Suppressor macrophage treated with lipopolysaccharide for 1 hour (primary cell): ENCODE measurements around the gene APBB1IP.
A peak's percentile ranks its signal among the peaks of the same experiment; 100 is the strongest.
"Not testable (repeated sequence)": the region's sequence is repeated elsewhere in the genome, so short reads cannot be mapped to it uniquely, and the experiment has no call there.

Experiments used
- DNase-seq, 3 donors: peaks; one replicate each; pipeline ENCODE4 v3.0.0-alpha.2; 2020 to 2022

APBB1IP gene

DNA sequence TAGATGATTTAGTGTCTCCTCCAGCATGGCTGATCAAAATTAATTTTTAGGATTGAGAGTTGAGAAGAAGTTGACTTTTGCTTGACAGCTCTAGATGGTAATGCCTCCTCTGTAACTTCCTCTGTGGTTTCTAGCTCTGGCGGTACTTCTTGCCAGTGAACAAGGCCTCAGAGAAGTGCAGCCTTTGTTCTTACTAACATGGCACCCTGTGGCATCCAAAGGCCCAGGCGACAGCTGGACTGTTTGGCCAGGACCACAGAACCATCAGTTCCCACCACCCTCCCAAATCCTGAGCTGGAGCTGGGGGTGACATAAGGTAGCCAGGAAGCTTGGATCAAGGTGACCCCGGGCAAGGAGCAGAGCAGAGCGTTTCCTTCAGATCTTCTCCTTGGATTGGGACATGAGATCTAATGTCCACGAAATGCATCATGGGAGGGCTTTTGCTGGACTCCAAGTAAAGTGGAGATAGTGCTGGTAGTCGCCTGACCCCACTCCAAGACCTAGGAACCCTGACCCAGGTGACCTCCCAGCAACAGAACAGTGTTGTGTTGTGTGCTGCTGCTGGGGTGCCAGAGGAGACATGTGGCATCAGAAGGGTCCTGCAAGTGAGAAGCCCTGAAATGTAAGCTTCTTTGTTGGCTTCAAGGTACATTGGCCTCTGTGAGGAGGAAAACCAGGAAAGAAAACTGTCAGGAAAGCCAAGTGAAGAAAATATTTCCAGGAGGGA lies 41.8 kb downstream of the APBB1IP start:
- peak; percentile 40 to 53 (median 44) for DNase-seq

GRCh38 chr10:26481315-26481692 lies 43.2 kb downstream of the APBB1IP start:
- DNase-seq, result no peak

DNA sequence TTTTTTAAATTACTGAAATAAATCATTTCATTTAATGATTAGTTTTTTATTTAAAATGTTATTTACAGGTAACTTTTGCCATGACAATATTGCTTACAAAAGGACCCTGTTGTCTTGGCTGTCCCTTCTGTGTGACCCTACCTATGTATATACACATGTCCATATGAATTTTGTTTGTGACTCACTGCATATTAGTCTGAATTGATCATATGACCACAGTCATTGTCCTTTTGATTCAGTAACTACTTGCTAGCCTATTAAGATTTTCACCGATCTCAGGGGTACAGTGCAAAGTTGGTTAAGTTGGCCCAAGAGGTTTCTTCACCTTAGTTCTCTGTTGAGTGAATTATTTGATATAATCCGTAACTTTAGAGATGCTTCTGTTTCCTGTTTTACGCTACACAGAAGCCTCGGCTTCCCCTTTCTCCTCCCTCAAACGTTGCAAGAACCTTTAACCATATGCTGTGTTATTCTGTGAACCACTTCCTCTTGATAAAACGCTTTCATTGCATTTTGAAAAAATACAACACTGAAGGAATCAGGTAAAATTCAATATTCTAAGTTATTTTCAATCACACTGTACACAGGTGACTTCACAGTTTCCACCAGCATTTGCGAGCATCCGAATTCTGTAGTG lies 43.9 kb downstream of the APBB1IP start:
- peak; percentile 70 to 78 (median 73) for DNase-seq

DNA sequence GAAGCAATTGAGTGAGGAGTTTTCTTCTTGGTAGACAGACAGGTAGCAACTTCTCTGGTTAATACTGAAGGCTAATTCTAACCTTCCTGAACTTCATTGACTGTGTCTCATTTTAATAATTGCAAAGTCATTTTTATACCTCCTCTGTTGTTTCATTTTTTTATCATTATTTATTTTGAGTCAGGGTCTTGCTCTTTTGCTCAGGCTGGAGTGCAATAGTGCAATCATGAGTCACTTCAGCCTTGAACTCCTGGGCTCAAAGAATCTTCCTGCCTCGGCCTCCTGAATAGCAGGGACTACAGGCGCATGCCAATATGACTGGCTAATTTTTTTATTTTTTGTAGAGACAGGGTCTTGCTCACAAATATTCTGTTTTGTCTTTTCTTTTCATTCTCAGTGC lies 45.4 kb downstream of the APBB1IP start:
- DNase-seq, result no peak

- no peak for DNase-seq
These were observed 47.2 kb downstream of the APBB1IP start for GRCh38 chr10:26485150-26485941.

DNA sequence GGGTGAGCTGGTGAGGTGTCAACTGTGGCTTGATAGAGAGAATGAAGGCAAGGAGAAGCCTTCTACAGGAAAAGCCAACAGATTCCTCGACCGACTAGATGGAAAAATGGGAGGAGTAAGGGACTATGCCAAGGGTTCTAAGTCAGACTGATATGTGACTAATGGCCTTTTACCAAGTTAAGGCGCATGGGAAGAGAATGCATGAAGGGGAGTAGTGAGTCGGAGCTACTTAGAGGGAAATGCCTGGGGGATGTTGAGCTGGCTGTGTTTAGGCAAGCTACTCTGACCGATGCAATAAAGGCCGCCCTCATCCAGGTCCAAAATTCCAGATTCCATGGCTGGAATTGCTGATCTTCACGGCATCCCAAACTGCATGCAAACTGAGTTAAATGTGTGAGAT lies 48.2 kb downstream of the APBB1IP start:
- DNase-seq, result peak; percentile 58 to 80 (median 63)

GRCh38 chr10:26486990-26487850 lies 49.1 kb downstream of the APBB1IP start:
- peak; percentile 77 to 93 (median 83) for DNase-seq

GRCh38 chr10:26488344-26488743 lies 50.2 kb downstream of the APBB1IP start:
- DNase-seq, result peak; percentile 59 to 84 (median 70)

GRCh38 chr10:26489081-26489480 lies 50.9 kb downstream of the APBB1IP start:
- DNase-seq, result no peak

GRCh38 chr10:26490367-26490766 lies 52.2 kb downstream of the APBB1IP start:
- DNase-seq, result peak in 1 of 3 donors; percentile 19

- DNase-seq, result no peak
These were observed 53.1 kb downstream of the APBB1IP start for GRCh38 chr10:26491276-26491675.

DNA sequence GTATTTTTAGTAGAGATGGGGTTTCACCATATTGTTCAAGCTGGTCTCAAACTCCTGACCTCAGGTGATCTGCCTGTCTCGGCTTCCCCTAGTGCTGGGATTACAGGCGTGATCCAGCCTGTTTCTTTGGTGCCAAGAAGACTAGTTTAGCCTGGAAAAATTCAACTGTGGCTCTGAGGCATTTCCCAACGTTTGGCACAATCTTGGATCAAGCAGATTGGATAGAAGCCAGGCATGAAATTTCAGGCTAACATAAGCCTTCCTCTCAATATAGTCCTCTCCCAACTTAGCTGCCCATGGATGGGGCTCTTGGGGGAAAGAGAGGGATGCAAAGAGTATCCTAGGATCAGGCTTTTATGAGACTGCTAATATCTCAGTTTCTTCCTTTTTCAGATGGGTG lies 53.8 kb downstream of the APBB1IP start:
- DNase-seq, result no peak

DNA sequence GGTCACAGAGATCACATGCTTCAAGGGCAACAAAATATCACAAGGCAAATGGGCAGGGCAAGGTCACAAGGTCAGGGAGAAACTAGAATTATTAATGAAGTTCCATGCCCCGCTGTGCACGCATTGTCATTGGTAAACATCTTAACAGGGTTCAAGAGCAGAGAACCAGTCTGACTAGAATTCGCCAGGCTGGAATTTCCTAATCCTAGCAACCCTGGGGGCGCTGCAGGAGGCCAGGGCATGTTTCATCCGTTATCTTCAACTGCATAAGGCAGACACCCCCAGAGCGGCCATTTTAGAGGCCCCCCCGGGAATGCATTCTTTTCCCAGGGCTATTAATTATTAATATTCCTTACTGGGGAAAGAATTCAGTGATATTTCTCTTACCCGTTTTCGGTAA lies 54.6 kb downstream of the APBB1IP start:
- DNase-seq, result not testable (repeated sequence)

- DNase-seq, result no peak
These were observed 55.9 kb downstream of the APBB1IP start for GRCh38 chr10:26494018-26494417.

DNA sequence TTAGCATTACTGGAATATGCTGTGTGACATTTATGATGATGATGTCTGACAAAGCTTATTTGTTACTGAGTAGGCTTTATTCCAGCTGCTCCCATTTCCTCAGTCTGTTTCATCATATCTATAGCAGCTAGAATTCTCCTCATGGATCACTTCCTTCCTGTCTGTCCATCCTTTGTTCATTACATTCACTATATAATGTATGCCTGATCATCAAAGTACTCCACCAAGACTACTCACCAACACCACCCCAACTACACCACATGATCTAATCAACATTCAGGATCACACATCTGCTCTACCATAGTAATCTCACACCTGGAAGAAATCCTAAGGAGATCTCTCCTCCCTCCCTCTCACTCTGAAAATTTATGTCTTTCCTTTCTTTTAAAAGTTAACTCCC lies 61.3 kb downstream of the APBB1IP start:
- no peak for DNase-seq

DNA sequence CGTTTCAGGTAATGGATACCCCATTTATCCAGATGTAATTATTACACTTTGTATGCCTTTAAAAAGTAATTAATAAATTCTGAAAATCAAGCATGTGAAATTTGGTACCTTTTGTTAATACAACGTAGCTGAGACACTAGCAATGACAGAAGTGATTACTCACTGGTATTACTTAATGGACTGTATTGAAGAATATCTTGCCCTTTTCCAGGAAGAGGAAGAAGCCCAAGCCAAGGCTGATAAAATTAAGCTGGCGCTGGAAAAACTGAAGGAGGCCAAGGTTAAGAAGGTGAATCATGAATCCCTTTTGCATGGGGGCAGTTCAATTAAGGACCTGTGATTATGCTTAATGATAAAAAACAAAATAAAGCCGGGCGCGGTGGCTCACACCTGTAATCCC lies 64.8 kb downstream of the APBB1IP start:
- DNase-seq, result peak; percentile 33 to 80 (median 68)

- DNase-seq, result no peak
These were observed 65.8 kb downstream of the APBB1IP start for GRCh38 chr10:26503911-26504310.

DNA sequence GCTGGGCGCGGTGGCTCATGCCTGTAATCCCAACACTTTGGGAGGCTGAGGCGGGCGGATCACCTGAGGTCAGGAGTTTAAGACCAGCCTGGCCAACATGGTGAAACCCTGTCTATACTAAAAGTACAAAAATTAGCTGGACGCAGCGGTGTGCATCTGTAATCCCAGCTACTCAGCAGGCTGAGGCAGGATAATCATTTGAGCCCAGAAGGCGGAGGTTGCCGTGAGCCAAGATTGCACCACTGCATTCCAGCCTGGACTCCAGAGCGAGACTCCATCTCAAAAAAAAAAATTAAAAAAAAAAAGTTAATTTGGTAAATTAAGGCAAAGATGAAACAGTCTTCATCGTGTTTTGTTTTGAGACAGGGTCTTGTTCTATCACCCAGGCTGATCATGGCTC lies 66.3 kb downstream of the APBB1IP start:
- DNase-seq, result not testable (repeated sequence)

DNA sequence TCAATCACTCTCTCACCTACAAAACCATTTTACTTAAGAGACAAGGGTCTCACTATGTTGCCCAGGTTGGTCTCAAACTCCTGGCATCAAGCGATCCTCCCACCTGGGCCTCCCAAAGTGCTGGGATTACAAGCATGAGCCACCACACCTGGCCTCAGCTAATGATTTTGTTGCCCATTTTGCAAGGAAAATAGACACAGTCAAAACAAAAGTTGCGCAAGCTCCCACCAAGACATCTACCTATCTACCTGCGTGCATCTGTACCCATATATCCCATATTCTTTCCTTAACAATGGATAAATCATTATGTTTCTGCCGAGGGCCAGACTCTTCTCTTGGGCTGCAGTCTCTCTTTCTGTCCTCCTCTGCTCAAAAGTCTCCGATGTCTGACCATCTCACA lies 67.3 kb downstream of the APBB1IP start:
- no peak for DNase-seq

- DNase-seq, result no peak
These were observed 68.6 kb downstream of the APBB1IP start for GRCh38 chr10:26506736-26507135.

- DNase-seq, result no peak
These were observed 69.3 kb downstream of the APBB1IP start for GRCh38 chr10:26507441-26507840.

- no peak for DNase-seq
These were observed 69.9 kb downstream of the APBB1IP start for GRCh38 chr10:26508016-26508415.

- no peak for DNase-seq
These were observed 71.2 kb downstream of the APBB1IP start for GRCh38 chr10:26509307-26509706.
